ENCODE results near the gene GPR173.

DNA sequence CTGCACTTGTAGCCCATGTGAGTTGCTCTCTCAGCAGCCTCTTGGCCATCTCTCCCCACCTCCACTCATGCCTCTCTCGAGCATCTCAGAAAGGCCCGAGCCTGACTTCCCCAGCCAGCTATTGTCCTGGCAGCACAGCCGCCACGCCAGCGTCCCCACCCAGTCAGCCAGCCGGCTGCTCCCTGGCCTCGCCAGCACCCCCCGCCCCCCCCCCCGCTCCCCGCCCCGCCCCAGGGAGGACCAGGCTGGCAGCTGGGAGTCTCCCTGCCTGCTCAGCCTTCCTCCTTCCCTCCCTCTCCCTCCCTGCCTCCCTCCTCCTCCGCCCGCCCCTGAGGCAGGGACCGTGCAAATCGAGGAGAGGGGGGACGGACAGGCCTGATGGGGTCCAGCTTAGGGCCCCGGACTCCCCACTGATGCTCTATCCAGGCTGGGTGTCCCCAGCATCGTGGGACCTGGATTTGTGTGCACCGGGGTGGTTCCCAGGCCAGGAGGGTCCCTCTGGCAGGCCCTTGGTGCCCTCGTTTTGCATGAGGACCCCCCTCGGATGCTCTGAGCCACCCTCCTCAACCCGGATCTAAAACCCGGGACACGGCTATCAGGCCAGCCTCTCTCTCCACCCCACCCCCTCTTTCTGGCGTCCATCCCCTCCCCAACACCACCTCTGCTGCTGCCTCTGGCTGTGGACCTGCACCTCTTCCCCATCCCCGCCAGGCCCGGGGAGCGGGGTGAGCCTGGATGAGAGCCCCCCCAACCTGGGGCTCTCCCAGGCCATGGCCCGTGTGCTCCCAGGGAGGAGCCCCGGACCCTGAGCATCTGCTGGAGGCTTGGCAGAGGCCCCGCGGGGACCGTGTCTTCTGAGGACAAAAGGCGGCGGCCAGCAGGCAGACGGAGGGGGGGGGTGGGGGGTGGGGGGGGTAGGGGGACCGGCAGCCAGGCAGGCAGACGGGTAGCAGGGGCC lies at the start of gene GPR173:
- TF ChIP-seq, protein P1, sequence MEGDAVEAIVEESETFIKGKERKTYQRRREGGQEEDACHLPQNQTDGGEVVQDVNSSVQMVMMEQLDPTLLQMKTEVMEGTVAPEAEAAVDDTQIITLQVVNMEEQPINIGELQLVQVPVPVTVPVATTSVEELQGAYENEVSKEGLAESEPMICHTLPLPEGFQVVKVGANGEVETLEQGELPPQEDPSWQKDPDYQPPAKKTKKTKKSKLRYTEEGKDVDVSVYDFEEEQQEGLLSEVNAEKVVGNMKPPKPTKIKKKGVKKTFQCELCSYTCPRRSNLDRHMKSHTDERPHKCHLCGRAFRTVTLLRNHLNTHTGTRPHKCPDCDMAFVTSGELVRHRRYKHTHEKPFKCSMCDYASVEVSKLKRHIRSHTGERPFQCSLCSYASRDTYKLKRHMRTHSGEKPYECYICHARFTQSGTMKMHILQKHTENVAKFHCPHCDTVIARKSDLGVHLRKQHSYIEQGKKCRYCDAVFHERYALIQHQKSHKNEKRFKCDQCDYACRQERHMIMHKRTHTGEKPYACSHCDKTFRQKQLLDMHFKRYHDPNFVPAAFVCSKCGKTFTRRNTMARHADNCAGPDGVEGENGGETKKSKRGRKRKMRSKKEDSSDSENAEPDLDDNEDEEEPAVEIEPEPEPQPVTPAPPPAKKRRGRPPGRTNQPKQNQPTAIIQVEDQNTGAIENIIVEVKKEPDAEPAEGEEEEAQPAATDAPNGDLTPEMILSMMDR (IDR thresholded peaks at IDR 0.05): no peak
- no peak for TF ChIP-seq MLX (CRISPR knock-in tag; IDR thresholded peaks at IDR 0.05)

Measured in WTC11 (cell line).